HG03442 (cell line): Measurements from ENCODE around the gene RPH3AL.

Experiments used
- ATAC-seq: cut with Tn5 transposase; IDR thresholded peaks from one replicate; pipeline ENCODE4 v1.9.1; 2021; ENCODE audit warnings: mild to moderate bottlenecking, moderate library complexity; ENCODE audit not compliant: unreplicated experiment

Gene RPH3AL

DNA sequence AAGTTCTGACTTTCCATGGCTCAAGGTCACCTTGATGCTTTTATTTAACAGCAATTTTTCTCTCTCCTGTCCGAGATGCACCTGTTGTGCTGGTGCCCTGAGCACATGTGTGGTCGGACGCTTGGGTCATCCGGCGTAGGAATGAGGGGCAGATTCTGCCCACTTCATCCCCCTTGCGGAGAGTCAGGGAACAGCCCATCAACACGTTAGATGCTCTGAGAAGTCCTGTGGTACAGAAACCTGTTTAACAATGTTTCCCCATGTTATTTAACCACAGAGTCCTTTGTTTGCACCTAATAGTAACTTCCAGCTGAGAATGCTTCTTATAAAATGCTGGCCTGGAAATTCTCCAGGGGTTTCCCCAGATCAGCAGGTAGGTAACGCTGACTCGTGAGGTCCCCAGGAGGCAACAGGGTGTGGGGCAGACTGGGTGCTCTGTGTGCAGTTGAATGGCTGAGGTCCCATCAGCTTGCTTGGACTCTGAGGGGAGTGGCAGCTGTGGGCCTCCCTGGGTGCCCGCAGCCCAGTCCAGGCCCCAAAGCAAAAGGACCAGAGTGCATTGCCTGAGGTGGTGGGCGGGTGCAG, 189.0 kb downstream of the RPH3AL start:
- ATAC-seq = no peak

DNA sequence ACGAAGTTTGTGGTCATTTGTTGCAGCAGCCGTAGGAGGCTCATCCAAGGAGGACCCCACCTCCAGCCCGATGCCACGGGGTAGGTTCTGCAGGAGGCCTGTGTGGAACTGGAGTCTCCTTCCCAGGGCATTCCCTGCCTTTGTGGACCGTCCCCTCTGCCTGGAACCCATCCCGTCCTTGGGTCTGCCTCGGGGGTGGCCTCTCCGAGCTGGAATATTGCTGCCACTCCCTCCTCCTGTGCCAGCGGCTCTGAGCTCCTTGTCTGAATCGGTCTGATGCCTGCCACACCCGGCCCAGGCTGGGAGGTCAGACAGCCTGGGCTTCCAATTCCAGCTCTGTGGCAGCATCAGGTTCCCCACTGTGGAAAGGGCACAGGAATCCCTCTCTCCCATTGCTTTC, 189.9 kb downstream of the RPH3AL start:
- no peak for ATAC-seq
